NCI-H82 treated with DMSO at 0.1 percent for 48 hours (cell line): ENCODE measurements around the gene GLYATL3.

Experiments used
- DNase-seq: peaks from one replicate; lab custom pipeline; 2025; ENCODE audit not compliant: unreplicated experiment; lab: John Stamatoyannopoulos, UW

Gene GLYATL3

DNA sequence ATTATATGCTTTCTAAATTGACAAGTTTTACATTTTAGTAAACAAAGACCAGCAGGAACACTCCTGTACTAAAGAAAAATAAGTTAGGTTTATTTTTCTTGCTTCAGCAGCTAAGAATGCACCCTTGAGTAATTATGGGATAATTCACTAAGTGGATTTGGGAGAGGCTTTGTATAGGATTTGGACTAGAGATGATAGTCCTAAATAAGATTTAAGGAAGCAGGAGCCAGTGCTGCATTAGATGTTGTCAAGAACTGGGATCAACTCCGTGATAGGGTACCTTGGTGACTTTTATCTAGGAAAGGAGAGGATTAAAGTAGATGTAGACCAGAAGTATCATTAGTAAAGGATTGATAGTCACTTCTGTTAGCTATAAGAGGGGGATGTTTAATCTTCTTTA lies 46.6 kb downstream of the GLYATL3 start:
- DNase-seq: peak; percentile 100

DNA sequence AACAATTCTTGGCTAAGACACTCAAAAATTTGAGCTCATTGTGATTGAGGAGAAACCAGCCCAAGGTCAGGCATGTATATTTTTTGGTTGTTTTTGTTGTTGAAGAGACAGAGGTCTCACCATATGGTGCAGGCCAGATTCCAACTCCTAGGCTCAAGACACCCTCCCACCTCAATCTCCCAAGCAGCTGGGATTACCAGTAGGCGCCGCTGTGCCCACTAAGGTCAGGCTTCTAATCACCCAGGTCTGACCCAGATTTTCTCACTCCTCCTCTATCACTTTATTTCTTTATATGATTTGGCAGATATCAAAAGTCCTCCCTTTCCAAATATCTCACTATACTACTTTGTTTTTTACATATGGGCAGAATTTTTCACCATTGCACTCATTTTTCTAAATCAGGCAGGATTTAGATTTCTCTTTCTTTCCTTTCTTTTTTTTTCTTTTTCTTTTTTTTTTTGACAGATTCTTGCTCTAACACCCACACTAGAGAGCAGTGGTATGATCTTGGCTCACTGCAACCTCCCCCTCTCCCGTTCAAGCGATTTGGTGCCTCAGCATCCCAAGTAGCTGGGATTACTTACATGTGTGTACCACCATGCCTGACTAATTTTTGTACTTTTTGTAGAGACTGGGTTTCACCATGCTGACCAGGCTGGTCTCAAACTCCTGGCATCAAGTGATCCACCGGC lies 49.0 kb downstream of the GLYATL3 start:
- DNase-seq: peak; percentile 94

DNA sequence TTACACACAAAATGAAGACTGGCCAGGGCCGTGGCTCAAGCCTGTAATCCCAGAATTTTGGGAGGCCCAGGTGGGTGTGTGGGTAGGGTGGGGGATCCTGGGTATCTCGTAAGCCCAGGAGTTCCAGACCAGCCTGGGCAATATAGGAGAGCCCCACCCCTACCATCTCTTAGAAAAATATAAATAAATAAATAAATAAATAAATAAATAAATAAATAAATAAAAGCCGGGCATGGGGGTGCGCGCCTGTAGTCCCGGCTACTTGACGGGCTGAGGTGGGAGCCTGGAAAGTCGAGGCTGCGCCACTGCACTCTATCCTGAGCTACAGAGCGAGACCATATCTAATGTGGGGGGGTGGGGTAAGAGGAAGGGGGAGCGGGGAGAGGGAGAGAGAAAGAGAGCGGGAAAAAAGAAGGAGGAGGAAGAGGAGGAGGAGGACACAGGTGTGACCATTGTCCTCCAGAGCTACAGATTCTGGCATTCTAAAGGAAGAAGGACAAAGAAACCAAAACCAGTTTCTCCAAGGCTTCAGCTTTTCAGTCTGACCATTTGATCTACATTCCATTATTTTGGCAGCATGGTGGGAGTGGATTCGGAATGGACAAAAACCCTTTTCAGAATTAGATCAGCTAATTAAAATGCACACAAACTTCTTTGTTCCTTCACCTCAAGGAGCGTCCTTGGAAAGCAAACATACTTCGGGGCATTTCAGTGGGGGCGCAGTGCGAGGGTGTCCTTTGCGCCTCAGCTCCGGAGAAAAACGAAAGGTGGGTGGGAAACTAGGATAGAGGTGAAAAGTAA lies 50.2 kb downstream of the GLYATL3 start:
- DNase-seq: no peak

DNA sequence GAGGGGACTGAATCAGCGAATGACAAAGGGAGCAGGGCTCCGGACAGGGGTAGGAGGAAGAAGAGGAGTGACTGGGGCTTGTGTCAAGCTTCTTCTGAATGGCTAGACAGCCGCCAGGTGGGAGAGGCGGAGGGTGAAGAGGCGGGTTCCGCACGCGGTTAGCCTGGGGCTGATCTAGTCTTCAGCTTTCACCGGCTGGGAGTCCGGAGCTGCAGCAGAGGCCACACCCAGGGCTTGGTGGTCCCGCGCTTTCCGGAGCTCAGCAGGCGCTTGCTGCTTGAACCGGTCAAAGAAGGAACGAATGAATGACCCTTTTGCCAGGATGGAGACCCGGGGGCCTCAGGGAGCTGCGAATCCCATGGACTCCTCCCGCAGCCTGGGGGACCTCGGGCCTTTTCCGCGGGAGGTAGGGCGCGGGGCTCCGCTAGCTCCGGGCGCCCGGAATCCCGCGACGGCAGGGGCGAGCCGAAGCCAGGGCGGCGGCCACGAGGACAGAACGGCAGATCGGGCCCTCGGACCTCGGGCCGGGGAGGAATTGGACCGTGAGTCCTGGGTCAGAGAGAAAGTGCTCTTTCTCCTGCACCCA lies 50.9 kb downstream of the GLYATL3 start, which contains the start of gene C6orf141:
TSS of gene C6orf141 (plus strand) at position 177 of the 586 bp plus-strand sequence. CDS start at position 302, 125 bp downstream.
- DNase-seq: peak; percentile 79

DNA sequence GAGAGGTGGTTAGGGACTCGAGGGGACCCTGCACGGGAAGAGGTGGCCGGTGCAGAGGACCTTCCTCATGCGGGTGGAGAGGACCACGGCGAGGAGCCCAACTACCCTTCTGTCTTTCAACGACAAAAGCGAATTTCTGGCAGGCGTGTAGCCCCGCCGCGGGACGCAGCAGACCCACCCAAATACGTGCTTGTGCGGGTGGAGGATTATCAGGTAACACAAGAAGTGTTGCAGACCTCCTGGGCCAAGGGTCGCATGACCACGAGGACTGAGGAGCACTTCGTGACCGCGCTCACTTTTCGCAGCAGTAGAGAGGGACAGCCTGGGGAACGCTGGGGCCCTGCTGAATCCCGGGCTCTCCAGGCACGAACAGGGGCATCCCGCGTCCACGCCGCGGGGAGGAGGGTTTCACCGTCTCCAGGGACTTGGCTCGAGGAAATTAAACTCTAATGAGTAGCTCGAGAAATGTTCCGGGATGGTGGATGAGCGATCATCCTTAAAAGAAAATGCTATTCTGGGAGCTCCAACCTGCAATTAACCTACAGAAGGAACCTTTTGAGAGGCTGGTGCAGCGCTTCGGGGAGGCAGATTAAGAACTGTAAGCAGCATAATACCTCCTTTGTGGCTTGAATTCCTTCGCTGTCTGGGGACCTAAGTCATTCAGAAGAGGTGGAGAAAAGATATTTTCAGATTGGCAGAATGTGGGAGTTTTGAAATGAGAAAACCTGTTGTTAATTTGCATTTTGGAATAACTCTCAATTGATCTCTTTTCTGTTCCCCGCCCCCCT lies 51.5 kb downstream of the GLYATL3 start:
- DNase-seq: peak; percentile 28

DNA sequence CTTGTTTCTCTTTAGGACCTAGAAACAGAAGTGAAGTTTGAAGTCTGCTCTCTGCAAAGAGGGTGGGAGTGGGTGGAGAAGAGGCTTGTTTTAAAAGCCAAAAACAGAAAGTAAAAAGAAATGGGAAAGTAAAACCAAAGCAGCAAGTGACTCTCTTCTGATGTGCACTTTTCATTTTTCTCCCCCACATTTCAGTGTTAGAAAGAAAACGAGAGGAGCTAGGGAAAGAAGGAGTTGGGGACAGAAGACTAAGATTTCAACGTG lies 52.1 kb downstream of the GLYATL3 start:
- DNase-seq: no peak

DNA sequence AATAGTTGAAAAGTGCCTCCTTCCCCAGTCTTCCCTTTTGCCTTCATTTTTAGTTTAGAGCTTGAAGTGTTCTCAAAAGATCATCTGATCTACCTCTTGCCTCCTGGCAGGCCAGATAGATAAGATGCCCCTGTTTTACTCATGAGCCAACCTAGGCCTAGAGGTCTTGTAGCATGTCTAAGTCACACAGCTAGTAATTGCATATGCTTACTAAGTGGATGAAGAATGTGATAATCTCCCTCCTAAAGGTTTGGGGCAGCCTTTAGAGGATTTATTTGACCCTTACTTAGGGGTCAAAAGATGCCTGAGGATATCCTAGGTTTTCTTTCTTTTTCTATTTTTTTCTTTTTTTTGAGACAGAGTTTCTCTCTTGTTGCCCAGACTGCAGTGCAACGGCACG lies 52.9 kb downstream of the GLYATL3 start:
- peak; percentile 58 for DNase-seq

DNA sequence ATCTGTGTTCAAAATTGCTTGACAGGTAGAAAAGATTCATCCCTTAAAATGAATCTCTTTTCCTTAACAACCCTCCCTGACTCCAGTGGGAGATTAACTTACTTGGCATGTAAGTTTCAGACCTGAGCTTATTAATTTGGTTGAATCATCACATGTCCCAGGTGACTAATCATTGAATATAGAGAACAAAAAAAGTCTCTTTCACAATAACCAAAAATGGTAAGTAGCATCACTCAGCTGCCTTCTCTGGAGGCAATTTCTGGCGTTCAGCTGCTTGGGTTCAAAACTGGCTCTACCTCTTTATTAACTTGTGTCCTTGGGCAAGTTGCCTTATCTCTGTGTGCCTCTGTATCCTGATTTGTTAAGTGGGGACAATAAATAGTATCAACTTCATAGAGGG lies 53.7 kb downstream of the GLYATL3 start:
- DNase-seq: no peak

DNA sequence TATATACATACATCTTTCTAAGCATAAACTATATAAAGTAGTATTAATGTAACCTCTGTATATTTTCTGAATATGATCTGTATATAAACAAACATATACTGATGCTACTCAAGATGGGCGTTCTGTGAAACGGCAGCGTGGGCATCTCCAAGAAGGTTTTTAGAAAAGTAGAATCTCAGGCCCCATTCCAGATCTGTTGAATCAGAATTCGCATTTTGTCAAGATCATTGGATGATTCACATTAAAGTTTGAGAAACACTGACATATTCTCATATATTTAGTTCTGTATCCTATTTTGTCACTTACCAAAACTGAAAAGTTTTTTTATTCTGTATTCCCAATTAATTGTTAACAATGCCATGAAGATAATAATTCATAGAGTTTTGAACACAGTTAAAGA lies 56.2 kb downstream of the GLYATL3 start:
- no peak for DNase-seq

DNA sequence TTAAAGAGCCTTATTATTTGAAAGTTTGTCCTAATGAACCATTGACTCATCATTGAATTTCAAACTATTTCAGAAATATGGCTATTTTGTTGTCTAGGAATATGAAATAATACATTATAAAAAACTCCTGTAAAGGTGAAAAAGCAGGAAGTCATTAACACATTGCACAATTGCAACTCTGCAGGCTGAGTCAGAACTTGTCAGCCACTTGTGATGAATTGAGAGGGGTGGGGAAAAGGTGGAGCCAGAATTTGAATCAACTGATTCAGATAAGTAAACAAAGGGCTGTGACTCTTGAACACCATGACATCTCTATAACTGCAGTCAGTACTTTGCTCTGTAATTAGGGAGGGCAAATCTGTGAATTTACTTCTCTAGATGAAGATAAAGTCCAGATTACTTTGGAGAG lies 56.7 kb downstream of the GLYATL3 start:
- no peak for DNase-seq

DNA sequence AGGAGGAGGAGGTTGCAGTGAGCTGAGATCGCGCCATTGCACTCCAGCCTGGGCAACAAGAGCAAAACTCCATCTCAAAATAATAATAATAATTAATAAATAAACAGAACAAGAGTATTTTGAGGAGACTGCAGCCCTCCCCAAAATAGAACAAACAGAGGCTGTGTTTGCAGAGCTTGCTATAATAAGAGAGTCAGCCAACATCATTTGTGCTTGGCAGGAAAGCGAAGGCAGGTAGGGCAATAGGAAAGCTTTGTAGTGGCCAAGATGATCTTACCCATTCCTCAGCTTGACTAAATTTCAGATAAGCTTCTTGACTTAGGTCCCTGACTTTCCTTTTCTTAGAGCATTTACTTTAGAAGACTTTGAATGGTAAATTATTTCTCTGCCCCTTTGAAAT lies 57.5 kb downstream of the GLYATL3 start:
- DNase-seq: no peak

DNA sequence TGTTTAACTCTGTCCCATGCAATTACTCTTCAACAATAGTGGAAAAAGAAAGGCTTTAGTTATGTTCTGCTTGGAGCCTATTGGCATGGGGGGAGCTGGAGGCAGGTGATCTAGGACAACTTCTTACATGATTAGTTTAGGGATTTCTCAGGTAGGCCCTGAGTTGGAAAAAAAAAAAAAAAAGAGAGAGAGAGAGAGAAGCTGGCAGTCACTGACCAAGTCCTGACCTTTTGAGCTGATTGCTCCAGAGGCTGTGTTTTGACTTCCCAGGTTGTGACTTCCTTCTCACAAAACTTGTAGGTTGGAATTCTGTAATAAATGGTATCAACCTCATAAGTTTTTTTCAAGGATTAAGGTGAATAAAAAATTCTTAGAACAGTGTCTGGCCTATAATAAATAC lies 58.5 kb downstream of the GLYATL3 start:
- no peak for DNase-seq

DNA sequence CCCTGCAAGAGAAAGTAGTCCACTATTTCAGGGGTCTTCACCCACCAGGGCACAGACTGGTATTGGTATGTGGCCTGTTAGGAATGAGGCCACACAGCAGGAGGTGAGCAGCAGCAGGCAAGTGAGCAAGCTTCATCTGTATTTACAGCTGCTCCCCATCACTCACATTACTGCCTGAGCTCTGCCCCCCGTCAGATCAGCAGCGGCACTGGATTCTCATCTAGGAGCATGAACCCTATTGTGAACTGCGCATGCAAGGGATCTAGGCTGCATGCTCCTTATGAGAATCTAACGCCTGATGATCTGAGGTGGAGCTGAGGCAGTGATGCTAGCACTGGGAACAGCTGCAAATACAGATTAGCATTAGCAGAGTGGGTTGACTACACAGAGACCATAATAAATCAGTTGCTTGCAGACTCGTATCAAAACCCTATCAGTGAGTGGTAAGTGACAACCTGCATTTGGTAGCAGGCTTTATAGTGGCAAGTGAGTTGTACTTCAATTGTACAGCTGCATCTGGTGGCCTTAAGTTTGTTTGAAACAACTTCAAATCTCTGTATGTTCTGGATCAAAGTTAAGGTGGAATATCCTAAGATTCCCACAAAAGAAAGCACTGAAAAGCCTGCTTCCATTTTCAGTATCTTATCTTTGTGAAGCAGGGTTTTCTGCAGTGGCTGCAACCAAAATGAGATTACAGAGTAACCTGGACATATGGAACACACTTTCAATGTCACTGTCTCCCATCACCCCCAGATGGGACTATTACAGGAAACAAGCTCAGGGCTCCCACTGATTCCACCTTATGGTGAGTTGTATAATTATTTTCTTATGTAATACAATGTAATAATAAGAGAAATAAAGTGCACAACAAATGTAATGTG lies 63.5 kb downstream of the GLYATL3 start:
- DNase-seq: peak; percentile 53

DNA sequence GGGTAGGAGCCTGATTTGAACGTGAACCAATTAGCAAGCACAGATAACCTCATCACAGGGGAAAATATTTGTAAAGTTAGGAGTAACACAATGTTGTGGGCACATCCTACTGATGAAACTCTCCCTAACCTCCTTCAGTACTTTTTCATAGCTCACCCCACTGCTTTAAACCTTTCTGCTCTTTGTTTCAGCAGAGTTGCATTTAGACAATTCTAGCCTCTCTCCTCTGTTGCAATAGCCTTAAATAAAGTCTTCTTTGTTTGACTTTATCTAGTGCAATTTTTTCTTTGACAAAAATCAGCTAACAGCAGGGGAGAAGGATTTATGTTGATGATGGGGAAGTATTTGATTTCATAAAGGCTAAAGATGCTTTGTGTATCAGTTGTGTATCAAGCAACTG lies 64.8 kb downstream of the GLYATL3 start:
- no peak for DNase-seq

DNA sequence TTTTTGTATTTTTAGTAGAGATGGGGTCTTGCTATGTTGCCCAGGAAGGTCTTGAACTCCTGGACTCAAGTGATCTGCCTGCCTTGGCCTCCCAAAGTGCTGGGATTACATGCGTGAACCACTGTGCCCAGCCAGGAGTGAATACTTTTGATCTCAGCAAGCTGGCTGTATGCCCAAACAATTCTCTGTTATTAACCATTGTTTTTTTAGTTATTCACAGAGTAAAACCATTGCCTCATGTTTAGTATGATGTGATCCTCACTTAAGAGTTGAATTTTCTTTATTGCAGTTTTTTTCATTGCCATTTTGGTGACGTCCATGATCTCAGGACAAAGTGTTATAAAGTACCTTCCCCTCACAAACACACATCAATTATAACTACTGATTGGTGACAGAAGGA lies 65.5 kb downstream of the GLYATL3 start:
- DNase-seq: no peak

DNA sequence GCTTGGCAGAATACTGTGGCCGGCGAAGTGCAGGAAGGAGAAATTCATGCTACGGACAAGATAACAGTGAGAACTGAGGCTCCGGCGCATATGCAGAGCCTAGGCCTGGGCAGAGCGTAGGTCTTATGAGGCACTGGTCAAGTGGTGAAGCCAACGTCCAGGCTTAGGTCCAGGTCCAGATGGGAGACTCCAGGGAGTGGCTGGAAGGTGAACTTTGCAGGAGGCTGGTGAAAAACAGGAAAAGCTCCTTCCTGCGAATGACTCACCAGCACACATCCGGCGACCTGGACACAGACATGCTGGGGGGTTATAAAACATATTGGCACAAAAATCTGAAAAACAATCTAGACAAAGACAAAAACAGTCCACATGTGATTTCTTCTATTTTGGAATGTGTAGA lies 66.1 kb downstream of the GLYATL3 start:
- DNase-seq: no peak

DNA sequence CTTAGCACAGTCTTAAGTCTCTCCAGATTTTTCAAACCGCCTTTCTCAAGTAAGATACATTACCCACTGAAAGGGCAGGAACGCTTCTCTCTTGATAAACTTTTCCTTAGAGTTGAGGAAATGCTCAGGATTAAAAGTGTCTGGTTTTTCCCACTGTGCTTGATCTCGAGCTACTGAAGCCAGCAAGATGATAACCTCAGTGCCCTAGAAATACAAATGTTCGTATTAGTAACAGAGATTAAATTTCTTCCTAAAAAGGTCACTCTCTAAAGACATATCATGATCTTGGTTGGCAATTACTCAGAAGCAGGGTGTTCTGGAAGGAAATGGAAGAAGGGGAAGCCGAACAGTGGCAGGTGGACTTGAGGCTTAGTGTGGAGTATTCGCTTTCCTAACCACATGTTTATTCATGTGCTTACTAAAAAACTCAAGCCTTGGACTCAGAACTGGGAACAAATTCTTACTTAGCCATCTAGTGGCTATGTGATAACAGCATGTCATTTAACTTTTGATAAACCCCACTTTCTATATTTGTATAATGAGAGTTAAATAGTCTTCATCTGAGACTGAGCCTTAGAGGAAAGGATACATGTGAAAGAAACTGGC lies 70.9 kb downstream of the GLYATL3 start:
- no peak for DNase-seq

DNA sequence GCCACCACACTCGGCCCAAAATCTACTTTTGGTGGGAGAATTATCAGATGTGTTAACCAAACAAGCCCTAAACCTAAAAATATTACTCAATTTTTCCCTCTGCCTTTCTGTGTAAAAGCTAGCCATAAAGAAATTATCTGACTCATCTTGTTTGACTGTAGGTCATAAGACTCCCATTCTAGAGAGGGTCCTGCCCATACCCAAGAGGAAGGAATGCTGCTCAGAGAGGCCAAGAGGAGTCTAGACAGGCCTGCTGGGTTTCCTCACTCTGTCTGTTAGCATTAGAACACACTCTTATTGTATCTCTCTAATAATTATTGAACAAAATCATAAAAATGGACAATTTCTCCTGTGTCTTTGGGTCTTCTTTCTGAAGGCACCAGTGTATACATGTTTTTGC lies 76.9 kb downstream of the GLYATL3 start:
- no peak for DNase-seq
